ENCODE data around the gene PXK.
A peak's percentile ranks its signal among the peaks of the same experiment; 100 is the strongest.

The PXK gene

GRCh38 chr3:58383904-58384303 lies 51.2 kb downstream of the PXK start:
- DNase-seq (ENCODE audit: low read depth in 2 of 2) = no peak

GRCh38 chr3:58384381-58385090 lies 51.8 kb downstream of the PXK start:
- no peak for DNase-seq (ENCODE audit: low read depth in 2 of 2)

- no peak for DNase-seq (ENCODE audit: low read depth in 2 of 2)
Measured at GRCh38 chr3:58386626-58387365, 54.1 kb downstream of the PXK start.

GRCh38 chr3:58387650-58388546 lies 55.2 kb downstream of the PXK start:
- no peak for DNase-seq (ENCODE audit: low read depth in 2 of 2)

- no peak for DNase-seq (ENCODE audit: low read depth in 2 of 2)
Measured at GRCh38 chr3:58388550-58389091, 55.9 kb downstream of the PXK start.

- DNase-seq (ENCODE audit: low read depth in 2 of 2) = no peak
Measured at GRCh38 chr3:58391156-58391865, 58.6 kb downstream of the PXK start.

GRCh38 chr3:58392181-58392580 lies 59.5 kb downstream of the PXK start:
- no peak for DNase-seq (ENCODE audit: low read depth in 2 of 2)

- no peak for DNase-seq (ENCODE audit: low read depth in 2 of 2)
Measured at GRCh38 chr3:58394339-58394738, 61.6 kb downstream of the PXK start.

- no peak for DNase-seq (ENCODE audit: low read depth in 2 of 2)
Measured at GRCh38 chr3:58398669-58399333, 66.1 kb downstream of the PXK start.

- DNase-seq (ENCODE audit: low read depth in 2 of 2) = no peak
Measured at GRCh38 chr3:58403513-58404109, 70.9 kb downstream of the PXK start.

- DNase-seq (ENCODE audit: low read depth in 2 of 2) = no peak
Measured at GRCh38 chr3:58404396-58404795, 71.7 kb downstream of the PXK start.

GRCh38 chr3:58408906-58409305 lies 76.2 kb downstream of the PXK start:
- no peak for DNase-seq (ENCODE audit: low read depth in 2 of 2)

- DNase-seq (ENCODE audit: low read depth in 2 of 2) = no peak
Measured at GRCh38 chr3:58409663-58410062, 77.0 kb downstream of the PXK start.

- no peak for DNase-seq (ENCODE audit: low read depth in 2 of 2)
Measured at GRCh38 chr3:58411036-58411435, 78.3 kb downstream of the PXK start.

GRCh38 chr3:58411851-58412830 lies 79.4 kb downstream of the PXK start:
- no peak for DNase-seq (ENCODE audit: low read depth in 2 of 2)

GRCh38 chr3:58414538-58415197 lies 82.0 kb downstream of the PXK start:
- peak; percentile 11 to 23 for DNase-seq (ENCODE audit: low read depth in 2 of 2)

- DNase-seq (ENCODE audit: low read depth in 2 of 2) = no peak
Measured at GRCh38 chr3:58416191-58416590, 83.5 kb downstream of the PXK start.

GRCh38 chr3:58417075-58417474 lies 84.4 kb downstream of the PXK start:
- no peak for DNase-seq (ENCODE audit: low read depth in 2 of 2)

- no peak for DNase-seq (ENCODE audit: low read depth in 2 of 2)
Measured at GRCh38 chr3:58418227-58418626, 85.5 kb downstream of the PXK start.

Measured in stimulated activated CD4-positive, alpha-beta T cell treated with anti-CD3 and anti-CD28 coated beads, Interleukin-4, amount 100 ng/mL, for 48 hours (primary cell).